Ishikawa (cell line): ENCODE results near the gene TAX1BP1.

Experiments used
- CEBPB ChIP-seq: IDR thresholded peaks from 2 replicates; pipeline ENCODE4 v1.6.1; 2012
- CREB1 ChIP-seq: IDR thresholded peaks from 2 replicates; pipeline ENCODE4 v1.6.1; 2012; ENCODE audit warnings: low read depth
- EGR1 ChIP-seq: IDR thresholded peaks from 2 replicates; pipeline ENCODE4 v1.6.1; 2012
- EP300 ChIP-seq: IDR thresholded peaks from 2 replicates; pipeline ENCODE4 v1.6.1; 2012; ENCODE audit warnings: borderline replicate concordance
- FOXM1 ChIP-seq: IDR thresholded peaks from 2 replicates; pipeline ENCODE4 v1.6.1; 2012; ENCODE audit warnings: low read depth, borderline replicate concordance
- NFIC ChIP-seq: IDR thresholded peaks from 2 replicates; pipeline ENCODE4 v1.6.1; 2012
- RAD21 ChIP-seq: IDR thresholded peaks from 2 replicates; pipeline ENCODE4 v1.6.1; 2012; ENCODE audit warnings: low read depth
- TAF1 ChIP-seq: IDR thresholded peaks from 2 replicates; pipeline ENCODE4 v1.6.1; 2012; ENCODE audit warnings: low read depth, mild to moderate bottlenecking
- TCF12 ChIP-seq: IDR thresholded peaks from 2 replicates; pipeline ENCODE4 v1.6.1; 2012; ENCODE audit warnings: low read depth
- TEAD4 ChIP-seq: IDR thresholded peaks from 2 replicates; pipeline ENCODE4 v1.6.1; 2012
- YY1 ChIP-seq: IDR thresholded peaks from 2 replicates; pipeline ENCODE4 v1.6.1; 2012; ENCODE audit warnings: low read depth
- ZBTB7A ChIP-seq: IDR thresholded peaks from 2 replicates; pipeline ENCODE4 v1.6.1; 2012; ENCODE audit warnings: low read depth
- TF ChIP-seq, protein P1 (sequence below): IDR thresholded peaks from 2 replicates; pipeline ENCODE4 v1.6.1; 2012
- TF ChIP-seq, protein P2 (sequence below): IDR thresholded peaks from 2 replicates; pipeline ENCODE4 v1.6.1; 2012
- TF ChIP-seq, protein P3 (sequence below): IDR thresholded peaks from 2 replicates; pipeline ENCODE4 v1.6.1; 2012; ENCODE audit warnings: low read depth, mild to moderate bottlenecking

The TAX1BP1 gene

DNA sequence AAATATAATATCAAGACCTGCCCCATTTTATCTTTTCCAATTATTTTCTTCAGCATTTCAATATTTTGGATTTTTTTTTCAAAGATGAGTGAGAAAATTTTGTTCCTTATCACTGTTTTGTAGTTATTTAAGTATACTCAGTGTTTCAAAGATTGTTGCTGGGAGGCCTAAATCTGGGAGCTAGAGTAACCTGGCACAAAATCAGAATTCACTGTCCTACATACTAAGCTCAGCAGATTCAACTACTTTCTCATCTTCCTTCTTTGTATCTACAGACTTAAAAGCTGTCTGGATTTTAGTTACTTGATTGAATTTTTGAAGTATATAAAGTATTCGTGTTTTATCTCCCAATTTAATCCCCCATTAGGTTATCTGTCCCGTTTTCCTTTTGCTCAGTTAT is 85.9 kb downstream of the TAX1BP1 start:
- no peak for TF ChIP-seq FOXM1

DNA sequence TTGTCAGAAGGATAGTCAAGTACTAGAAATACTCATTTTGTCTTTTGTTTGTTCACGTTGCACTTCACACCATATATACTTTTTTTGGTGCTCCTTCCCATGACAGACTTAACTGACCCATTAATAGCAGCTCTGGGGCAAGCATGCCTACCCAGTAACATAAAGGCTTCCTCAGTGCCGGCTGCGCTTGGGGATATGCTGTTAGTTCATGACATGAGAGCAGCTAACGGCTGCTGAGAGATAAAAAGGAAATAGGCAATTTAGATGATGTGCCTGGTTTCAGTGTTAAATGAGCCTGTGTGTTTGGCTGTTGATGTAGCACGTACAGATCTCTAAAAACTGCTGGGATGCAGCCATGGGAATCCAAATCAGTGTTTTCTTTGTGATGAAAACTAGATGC is 86.4 kb downstream of the TAX1BP1 start:
- TF ChIP-seq RAD21 (no peak), YY1 (no peak), TAF1 (no peak), CREB1 (no peak), FOXM1 (no peak), EGR1 (no peak)
- TF ChIP-seq, protein P1, sequence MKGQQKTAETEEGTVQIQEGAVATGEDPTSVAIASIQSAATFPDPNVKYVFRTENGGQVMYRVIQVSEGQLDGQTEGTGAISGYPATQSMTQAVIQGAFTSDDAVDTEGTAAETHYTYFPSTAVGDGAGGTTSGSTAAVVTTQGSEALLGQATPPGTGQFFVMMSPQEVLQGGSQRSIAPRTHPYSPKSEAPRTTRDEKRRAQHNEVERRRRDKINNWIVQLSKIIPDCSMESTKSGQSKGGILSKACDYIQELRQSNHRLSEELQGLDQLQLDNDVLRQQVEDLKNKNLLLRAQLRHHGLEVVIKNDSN = no peak
- TF ChIP-seq, protein P2, sequence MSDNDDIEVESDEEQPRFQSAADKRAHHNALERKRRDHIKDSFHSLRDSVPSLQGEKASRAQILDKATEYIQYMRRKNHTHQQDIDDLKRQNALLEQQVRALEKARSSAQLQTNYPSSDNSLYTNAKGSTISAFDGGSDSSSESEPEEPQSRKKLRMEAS = no peak

DNA sequence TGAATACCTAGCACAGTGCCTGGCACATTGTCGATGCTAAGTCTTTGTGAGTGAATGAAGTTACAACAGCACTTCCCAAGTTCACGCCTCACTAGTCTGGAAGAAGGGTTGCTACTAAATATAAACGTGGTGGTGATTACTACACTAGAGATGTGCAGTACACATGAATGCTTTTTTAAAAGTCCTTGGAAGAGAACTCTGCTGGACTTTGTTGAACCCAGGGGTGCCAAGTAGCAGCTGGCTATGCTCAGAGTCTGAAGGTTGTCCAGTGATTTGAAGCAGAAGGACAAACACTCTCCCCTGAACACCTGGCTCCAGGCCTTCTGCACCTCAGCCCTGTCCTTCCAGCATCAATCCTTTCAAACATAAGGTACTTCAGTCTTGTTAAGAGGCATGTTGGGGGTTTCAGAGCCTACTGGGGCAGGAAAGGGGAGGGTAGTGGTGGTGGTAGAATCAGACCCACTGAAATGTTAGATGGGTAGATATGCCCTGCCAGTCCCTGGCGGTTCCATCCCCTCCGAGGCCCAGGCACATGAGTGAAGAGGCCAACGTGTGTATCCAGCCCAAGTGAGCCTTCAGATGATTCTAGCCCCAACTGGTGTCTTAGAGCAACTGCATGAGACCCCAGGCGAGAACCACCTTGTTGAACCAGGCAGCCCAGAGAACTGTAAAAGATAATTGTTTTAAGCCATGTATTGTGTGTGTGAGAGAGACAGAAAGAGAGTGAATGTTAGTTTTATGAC is 94.4 kb downstream of the TAX1BP1 start:
- TF ChIP-seq CREB1 = no peak
- TF ChIP-seq NFIC = no peak
- TF ChIP-seq TCF12 = no peak

DNA sequence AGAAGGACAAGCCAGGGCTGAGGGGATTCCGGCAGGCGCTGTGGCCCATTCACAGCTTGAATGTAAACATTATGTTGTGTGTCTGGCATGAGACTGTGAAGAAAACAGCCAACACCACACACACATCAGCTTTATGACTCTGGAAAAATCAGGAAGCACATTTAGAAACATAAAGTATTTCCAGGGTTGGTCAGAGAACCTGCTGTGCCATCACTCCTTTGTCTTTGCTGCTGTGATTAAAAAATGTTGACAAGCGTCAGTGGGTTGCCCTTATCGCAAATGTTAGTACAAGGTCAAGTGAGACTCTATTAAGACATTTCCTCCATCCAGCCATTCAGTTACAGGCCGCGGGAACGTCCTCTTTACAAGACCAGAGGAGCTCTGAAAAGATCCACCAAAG is 95.4 kb downstream of the TAX1BP1 start:
- no peak for TF ChIP-seq EP300
- TF ChIP-seq TEAD4 = no peak
- no peak for TF ChIP-seq EGR1

DNA sequence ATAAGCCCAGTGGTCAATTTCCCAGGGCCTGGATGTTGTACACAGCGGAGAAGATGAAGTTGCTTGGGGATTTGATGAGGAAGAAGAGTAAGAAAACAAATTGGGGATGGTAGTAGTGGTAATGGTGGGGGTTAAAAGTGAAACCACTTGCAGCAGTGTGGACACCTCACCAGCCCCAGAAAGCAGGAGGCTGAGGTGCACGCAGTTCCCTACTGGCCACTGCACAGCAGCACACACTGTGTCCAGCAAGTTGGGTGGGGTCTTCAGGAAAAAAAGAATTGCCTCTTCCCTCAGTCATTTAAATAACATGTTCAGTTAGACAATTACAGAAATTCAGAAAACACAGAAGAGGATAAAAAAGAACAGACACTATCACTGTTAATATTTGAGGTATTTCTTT is 96.6 kb downstream of the TAX1BP1 start:
- TF ChIP-seq, protein P2 = no peak
- TF ChIP-seq CEBPB = no peak
- no peak for TF ChIP-seq NFIC
- TF ChIP-seq RAD21 = no peak

DNA sequence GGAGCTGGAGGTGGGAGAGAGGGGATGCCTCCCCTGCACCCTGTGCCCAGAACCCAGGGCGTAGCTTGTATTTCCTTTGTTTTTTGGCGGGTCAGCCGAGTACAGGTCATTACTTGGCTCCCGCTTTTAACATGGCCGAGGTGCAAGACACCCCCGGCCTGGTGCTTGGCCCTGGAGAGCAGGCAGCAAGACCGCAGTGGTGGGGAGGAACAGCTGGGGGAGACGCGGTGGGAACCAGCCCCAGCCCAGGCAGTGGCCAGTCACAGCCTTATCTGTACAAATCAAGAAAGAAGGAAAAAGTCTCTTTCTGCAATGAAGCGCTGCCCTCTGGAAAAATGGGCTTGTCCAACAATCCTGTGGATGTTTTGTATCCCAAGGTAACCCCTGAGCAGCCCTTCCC is 99.1 kb downstream of the TAX1BP1 start:
- TF ChIP-seq EGR1 (no peak), TAF1 (no peak), NFIC (no peak), TEAD4 (no peak), CREB1 (no peak), EP300 (no peak), ZBTB7A (no peak), YY1 (no peak), FOXM1 (no peak), TCF12 (no peak), RAD21 (no peak), CEBPB (no peak)
- TF ChIP-seq, protein P1 = no peak
- TF ChIP-seq, protein P2 = no peak
- TF ChIP-seq, protein P3, sequence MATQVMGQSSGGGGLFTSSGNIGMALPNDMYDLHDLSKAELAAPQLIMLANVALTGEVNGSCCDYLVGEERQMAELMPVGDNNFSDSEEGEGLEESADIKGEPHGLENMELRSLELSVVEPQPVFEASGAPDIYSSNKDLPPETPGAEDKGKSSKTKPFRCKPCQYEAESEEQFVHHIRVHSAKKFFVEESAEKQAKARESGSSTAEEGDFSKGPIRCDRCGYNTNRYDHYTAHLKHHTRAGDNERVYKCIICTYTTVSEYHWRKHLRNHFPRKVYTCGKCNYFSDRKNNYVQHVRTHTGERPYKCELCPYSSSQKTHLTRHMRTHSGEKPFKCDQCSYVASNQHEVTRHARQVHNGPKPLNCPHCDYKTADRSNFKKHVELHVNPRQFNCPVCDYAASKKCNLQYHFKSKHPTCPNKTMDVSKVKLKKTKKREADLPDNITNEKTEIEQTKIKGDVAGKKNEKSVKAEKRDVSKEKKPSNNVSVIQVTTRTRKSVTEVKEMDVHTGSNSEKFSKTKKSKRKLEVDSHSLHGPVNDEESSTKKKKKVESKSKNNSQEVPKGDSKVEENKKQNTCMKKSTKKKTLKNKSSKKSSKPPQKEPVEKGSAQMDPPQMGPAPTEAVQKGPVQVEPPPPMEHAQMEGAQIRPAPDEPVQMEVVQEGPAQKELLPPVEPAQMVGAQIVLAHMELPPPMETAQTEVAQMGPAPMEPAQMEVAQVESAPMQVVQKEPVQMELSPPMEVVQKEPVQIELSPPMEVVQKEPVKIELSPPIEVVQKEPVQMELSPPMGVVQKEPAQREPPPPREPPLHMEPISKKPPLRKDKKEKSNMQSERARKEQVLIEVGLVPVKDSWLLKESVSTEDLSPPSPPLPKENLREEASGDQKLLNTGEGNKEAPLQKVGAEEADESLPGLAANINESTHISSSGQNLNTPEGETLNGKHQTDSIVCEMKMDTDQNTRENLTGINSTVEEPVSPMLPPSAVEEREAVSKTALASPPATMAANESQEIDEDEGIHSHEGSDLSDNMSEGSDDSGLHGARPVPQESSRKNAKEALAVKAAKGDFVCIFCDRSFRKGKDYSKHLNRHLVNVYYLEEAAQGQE = no peak

DNA sequence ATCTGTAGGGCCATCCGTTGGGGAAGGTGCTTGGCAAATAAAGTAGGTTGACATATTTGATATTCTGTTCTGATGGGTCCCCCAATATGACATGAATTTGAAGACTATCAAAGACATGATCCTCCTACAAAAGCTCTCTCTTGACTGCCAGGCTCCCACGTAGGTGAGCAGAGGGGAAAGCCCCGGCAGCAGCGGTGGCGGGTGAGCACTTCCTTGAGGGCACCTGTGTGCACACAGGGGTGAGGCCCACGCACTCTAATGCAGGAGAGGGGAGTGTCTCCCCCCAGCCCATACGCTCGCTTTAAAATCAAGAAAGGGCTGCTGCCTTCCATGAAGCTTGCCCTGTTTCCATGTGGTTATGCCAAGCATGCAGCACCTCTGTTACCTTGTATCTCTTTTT is 100.4 kb downstream of the TAX1BP1 start:
- TF ChIP-seq CREB1 (no peak), NFIC (no peak), FOXM1 (no peak), ZBTB7A (no peak), YY1 (no peak), TCF12 (no peak), TEAD4 (no peak), EP300 (no peak), EGR1 (no peak), CEBPB (no peak), TAF1 (no peak)
- TF ChIP-seq, protein P2 = no peak
- TF ChIP-seq, protein P1 = no peak
- TF ChIP-seq, protein P3 = no peak
